ENCODE results near the gene CPNE1.

The CPNE1 gene

GRCh38 chr20:35630636-35631035 is 34.1 kb downstream of the CPNE1 start:
- TF ChIP-seq TAF1 (IDR thresholded peaks at IDR 0.05; ENCODE audit: borderline replicate concordance, insufficient read depth, low read length): no peak
- no peak for TF ChIP-seq POLR2AphosphoS5 (IDR thresholded peaks at IDR 0.05; ENCODE audit: low read depth, low read length)
- TF ChIP-seq, protein P1, sequence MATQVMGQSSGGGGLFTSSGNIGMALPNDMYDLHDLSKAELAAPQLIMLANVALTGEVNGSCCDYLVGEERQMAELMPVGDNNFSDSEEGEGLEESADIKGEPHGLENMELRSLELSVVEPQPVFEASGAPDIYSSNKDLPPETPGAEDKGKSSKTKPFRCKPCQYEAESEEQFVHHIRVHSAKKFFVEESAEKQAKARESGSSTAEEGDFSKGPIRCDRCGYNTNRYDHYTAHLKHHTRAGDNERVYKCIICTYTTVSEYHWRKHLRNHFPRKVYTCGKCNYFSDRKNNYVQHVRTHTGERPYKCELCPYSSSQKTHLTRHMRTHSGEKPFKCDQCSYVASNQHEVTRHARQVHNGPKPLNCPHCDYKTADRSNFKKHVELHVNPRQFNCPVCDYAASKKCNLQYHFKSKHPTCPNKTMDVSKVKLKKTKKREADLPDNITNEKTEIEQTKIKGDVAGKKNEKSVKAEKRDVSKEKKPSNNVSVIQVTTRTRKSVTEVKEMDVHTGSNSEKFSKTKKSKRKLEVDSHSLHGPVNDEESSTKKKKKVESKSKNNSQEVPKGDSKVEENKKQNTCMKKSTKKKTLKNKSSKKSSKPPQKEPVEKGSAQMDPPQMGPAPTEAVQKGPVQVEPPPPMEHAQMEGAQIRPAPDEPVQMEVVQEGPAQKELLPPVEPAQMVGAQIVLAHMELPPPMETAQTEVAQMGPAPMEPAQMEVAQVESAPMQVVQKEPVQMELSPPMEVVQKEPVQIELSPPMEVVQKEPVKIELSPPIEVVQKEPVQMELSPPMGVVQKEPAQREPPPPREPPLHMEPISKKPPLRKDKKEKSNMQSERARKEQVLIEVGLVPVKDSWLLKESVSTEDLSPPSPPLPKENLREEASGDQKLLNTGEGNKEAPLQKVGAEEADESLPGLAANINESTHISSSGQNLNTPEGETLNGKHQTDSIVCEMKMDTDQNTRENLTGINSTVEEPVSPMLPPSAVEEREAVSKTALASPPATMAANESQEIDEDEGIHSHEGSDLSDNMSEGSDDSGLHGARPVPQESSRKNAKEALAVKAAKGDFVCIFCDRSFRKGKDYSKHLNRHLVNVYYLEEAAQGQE (IDR thresholded peaks at IDR 0.05; ENCODE audit: insufficient read depth in 1 of 2, low read depth in 2 of 2, low read length in 2 of 2): no peak
- no peak for TF ChIP-seq SIN3A (IDR thresholded peaks at IDR 0.05; ENCODE audit: borderline replicate concordance, insufficient read depth, low read length)
- TF ChIP-seq FOXP2 (optimal IDR thresholded peaks at IDR 0.05; ENCODE audit: borderline replicate concordance, extremely low read depth, extremely low read length, insufficient read depth): no peak

DNA sequence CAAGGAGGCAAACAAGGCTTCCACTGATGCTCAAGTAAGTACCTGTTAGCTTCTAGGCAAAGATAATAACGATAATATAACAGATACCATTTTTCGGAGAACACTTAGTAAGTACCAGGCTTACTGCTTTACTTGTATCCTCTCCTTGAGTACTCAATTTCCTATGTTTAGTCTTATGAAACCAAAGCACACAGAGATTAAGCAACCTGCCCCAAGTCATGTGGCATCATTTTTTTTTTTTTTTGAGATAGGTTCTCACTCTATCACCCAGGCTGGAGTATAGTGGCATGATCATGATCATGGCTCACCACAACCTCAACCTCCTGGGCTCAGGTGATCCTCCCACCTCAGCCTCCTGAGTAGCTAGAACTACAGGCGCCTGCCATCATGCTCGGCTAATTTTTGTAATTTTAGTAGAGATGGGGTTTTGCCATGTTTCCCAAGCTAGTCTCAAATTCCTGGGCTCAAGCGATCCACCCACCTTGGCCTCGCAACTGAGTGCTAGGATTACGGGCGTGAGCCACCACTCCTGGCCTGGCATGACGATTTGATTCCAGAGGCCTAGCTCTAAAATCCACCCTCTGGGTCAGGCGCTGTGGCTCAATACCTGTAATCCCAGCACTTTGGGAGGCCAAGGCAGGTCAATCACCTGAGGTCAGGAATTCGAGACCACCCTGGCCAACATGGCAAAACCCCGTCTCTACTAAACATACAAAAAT is 35.1 kb downstream of the CPNE1 start:
- TF ChIP-seq TAF1 (IDR thresholded peaks at IDR 0.05; ENCODE audit: borderline replicate concordance, insufficient read depth, low read length) (no peak), SIN3A (IDR thresholded peaks at IDR 0.05; ENCODE audit: borderline replicate concordance, insufficient read depth, low read length) (no peak), FOXP2 (optimal IDR thresholded peaks at IDR 0.05; ENCODE audit: borderline replicate concordance, extremely low read depth, extremely low read length, insufficient read depth) (no peak), POLR2AphosphoS5 (IDR thresholded peaks at IDR 0.05; ENCODE audit: low read depth, low read length) (no peak)
- TF ChIP-seq, protein P1 (IDR thresholded peaks at IDR 0.05; ENCODE audit: insufficient read depth in 1 of 2, low read depth in 2 of 2, low read length in 2 of 2): no peak

DNA sequence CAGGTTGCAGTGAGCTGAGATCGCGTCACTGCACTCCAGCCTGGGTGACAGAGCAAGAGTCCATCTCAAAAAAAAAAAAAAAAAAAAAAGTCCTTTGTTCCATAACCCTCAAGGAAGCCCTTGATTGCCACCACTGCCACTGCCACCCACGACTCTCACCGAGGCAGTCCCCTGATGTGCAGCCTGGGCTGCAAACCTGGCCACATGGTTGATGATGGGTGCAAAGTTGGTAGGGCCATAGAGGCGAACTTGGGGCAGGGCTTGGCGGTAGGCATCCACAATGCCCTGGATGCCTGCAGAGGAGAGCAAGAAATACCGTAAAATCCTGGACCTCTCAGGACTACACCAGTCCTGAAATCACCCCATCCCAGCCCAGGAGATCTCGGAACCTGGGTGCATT is 37.6 kb downstream of the CPNE1 start:
- TF ChIP-seq SIN3A (IDR thresholded peaks at IDR 0.05; ENCODE audit: borderline replicate concordance, insufficient read depth, low read length) (no peak), POLR2AphosphoS5 (IDR thresholded peaks at IDR 0.05; ENCODE audit: low read depth, low read length) (no peak), FOXP2 (optimal IDR thresholded peaks at IDR 0.05; ENCODE audit: borderline replicate concordance, extremely low read depth, extremely low read length, insufficient read depth) (no peak)

DNA sequence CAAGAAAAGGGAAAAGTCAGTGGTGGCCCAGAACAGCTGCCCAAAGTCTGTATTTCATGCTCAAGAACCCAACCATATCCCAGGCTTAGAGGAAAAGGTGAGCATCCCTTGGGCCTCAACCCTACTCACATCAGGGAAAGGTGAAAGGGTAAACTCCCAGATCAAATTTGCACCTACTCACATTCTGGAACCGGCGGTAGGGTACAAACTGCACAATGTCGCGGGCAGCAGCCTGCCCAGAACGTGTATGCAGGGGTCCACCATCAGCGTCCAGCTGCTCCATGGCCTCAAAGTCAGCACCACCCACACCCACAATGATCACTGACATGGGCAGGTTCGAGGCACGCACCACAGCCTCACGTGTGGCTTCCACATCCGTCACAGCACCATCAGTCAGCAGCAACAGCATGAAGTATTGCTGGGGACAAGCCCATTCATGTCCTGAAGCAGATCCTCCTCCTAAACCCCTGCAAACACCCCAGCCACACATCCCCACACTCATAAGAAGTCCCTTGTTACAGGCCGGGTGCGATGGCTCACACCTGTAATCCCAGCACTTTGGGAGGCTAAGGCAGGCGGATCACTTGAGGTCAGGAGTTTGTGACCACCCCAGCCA is 38.2 kb downstream of the CPNE1 start:
- TF ChIP-seq, protein P1 (IDR thresholded peaks at IDR 0.05; ENCODE audit: insufficient read depth in 1 of 2, low read depth in 2 of 2, low read length in 2 of 2): no peak
- TF ChIP-seq POLR2AphosphoS5 (IDR thresholded peaks at IDR 0.05; ENCODE audit: low read depth, low read length) (no peak), SIN3A (IDR thresholded peaks at IDR 0.05; ENCODE audit: borderline replicate concordance, insufficient read depth, low read length) (no peak), TAF1 (IDR thresholded peaks at IDR 0.05; ENCODE audit: borderline replicate concordance, insufficient read depth, low read length) (no peak), FOXP2 (optimal IDR thresholded peaks at IDR 0.05; ENCODE audit: borderline replicate concordance, extremely low read depth, extremely low read length, insufficient read depth) (no peak)

DNA sequence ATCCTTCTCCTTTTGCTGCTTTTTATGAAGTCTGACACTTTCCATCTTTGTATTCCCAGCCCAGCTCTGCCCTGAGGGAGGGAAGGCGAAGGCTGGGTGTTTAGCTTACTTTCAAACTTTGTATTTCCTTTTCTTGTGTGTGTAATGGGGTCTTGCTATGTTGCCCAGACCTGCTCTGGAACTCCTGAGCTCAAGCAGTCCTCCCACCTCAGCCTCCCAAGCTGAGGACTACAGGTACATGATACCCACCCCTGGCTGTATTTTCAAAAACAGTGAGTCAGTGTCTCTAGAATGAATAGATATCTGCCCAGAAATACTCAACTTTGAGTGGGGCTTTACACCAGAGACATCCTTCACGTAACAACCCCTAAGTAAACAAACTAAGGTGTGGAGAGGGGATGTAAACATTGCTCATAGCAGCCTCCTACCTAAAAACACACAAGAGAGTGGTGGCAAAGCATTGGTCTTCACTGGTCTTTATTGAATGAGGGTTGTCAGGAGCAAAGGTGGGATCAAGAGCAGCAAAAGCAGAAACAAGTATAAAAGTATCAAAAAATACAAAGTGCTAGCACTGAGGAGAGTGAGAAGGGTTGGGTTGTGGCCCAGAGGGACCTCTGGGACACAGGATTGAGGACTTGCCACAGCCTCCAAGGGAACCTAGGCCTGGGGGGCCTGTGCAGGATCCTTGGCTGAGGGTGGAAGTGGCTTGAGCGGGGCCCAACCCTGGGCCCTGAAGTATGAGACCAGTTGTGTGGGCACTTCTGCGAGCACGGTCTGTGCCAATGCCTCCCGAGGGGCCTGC is 38.9 kb downstream of the CPNE1 start:
- TF ChIP-seq, protein P1 (IDR thresholded peaks at IDR 0.05; ENCODE audit: insufficient read depth in 1 of 2, low read depth in 2 of 2, low read length in 2 of 2): no peak
- TF ChIP-seq FOXP2 (optimal IDR thresholded peaks at IDR 0.05; ENCODE audit: borderline replicate concordance, extremely low read depth, extremely low read length, insufficient read depth): no peak
- TF ChIP-seq POLR2AphosphoS5 (IDR thresholded peaks at IDR 0.05; ENCODE audit: low read depth, low read length): no peak
- no peak for TF ChIP-seq TAF1 (IDR thresholded peaks at IDR 0.05; ENCODE audit: borderline replicate concordance, insufficient read depth, low read length)
- TF ChIP-seq SIN3A (IDR thresholded peaks at IDR 0.05; ENCODE audit: borderline replicate concordance, insufficient read depth, low read length): no peak

Data from PFSK-1 (cell line).